GM21526 (cell line): ENCODE measurements around the gene ABCC3.

ENCODE experiments used
- ATAC-seq: cut with Tn5 transposase; IDR thresholded peaks from one replicate; pipeline ENCODE4 v1.9.1; 2021; ENCODE audit warnings: moderate library complexity; ENCODE audit not compliant: unreplicated experiment, low FRiP score

ABCC3 gene

GRCh38 chr17:50641357-50641756 is 6.7 kb downstream of the ABCC3 start:
- no peak for ATAC-seq

DNA sequence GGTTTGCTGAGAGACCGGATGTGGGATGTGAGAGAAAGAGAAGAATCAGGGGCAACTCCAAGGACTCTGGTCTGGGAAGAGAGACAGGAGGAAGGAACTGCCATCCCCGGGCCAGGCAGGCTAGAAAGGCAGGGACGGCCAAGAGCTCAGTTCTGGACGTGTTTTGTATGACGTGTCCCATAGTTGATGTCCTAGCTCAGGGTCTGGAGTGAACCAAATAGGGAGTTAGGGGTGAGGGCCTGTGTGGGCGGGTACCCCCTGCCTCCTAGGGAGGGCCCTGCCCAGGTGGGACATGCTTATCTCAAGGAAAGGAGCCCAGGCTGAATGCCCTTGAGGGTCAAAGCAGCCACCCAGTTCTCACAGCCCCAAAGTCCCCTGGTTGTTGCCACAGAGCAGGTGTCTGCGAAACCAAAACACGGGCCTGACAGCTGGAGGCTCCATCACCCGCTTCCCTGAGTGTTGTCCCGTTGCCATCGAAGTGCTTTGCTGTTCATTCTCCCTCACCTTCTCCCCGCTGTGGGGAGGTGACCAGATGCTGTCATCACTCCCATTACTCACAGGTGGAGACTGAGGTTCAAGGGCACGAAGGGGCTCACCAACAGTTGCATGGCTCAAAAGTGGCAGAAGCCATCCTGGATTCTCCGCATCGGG is 7.5 kb downstream of the ABCC3 start:
- ATAC-seq: no peak

- ATAC-seq: no peak
Observed at GRCh38 chr17:50642722-50643656, 8.3 kb downstream of the ABCC3 start.

GRCh38 chr17:50645748-50646682 is 11.3 kb downstream of the ABCC3 start:
- no peak for ATAC-seq

DNA sequence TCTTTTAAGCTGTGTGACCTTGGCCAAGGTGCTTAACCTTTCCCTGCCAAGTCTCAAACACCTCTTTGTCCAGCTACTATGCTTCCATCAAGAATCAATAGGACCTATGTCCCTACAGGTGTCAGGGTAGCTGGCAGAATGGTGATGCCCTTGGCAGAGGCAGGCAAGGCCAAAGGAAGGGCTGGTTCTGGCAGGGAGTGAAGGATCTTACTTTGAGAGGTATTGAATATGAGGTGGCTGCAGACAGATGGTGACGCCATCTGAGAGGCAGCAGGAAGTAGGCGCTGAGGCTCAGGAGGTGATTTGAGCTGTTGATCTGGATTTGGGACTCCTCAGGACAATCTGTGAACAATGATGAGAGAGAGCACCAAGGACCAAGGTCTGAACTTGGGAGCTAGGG is 12.5 kb downstream of the ABCC3 start:
- ATAC-seq: no peak

GRCh38 chr17:50649042-50649908 is 14.6 kb downstream of the ABCC3 start:
- no peak for ATAC-seq

GRCh38 chr17:50651661-50652060 is 17.0 kb downstream of the ABCC3 start:
- ATAC-seq: no peak

GRCh38 chr17:50653738-50654137 is 19.1 kb downstream of the ABCC3 start:
- ATAC-seq: no peak

- ATAC-seq: no peak
Observed at GRCh38 chr17:50656509-50656908, 21.8 kb downstream of the ABCC3 start.

DNA sequence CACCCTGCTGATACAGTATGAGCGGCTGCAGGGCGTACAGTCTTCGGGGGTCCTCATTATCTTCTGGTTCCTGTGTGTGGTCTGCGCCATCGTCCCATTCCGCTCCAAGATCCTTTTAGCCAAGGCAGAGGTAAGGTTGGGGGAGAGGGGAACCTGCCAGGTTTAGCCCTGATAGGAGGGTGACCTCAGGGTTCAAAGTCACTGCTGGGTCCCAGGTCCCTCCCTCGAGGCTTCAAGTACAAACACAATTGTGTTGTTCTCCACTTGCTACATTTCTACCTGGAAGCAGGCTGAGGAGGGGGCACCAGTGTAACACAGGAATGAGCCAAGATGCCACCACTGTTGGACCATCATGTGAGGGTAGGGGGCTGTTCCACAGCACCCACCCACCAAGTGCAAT is 22.4 kb downstream of the ABCC3 start:
- no peak for ATAC-seq

DNA sequence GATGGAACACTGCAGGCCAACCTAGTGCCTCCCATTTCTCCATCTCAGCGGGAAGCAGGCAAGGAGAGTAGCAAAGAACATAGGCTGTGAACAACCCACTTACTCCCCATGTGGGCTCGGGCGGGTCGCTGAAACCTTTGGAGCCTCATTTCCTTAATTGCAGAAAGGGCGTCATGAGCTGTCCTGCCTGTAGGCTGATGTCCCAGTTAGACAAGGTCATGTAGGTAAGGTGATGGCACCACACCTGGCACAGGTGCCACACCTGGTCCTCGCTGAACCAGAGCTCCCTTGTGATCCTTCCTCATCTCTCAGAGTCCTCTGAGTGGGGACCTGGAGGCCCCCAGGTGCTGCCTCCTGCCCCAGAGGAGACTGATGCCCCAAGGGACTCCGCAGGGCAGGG is 22.9 kb downstream of the ABCC3 start:
- ATAC-seq: no peak

GRCh38 chr17:50658616-50659015 is 23.9 kb downstream of the ABCC3 start:
- no peak for ATAC-seq

GRCh38 chr17:50659179-50659578 is 24.5 kb downstream of the ABCC3 start:
- no peak for ATAC-seq

DNA sequence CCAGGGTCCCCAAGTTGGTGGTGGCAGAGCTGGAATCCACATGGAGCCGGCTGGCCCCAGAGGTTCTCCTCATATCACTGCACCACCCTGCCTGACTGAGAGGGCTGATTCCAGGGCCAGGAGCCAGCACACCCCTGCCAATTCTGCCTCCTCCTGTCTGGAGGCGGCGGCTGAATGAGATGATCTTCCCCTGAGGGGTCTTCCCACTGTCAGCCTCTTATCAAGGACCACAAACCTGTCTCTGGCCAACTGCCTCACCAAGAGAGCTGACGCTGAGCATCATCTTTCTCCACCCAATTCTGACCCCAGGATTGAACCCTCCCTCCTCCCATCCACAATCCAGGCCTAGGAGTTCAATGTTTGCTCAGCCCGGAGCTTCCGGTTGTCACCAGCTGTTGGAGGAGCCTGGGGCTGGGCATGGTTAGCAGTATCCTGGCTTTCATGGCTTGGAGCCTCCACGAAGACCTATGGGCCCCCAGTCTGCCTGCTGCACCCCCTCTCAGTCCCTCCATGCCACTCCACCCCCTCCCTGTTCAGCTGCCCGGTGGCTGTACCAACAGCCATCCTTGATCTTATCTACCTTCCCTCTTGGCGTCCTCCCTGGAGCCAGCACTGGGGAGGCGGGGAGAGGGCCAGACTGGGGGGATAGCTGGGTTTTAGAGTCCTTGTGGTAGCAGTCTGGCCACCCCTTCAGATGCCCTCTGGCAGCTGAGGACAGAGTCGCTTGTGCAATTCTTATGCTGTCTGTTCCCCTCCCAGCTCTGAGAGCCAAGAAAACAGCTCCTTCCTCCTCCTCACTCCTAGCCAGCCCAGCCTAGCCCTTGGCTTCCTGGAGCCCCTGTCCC is 25.6 kb downstream of the ABCC3 start:
- ATAC-seq: no peak

- ATAC-seq: no peak
Observed at GRCh38 chr17:50660887-50661345, 26.2 kb downstream of the ABCC3 start.

DNA sequence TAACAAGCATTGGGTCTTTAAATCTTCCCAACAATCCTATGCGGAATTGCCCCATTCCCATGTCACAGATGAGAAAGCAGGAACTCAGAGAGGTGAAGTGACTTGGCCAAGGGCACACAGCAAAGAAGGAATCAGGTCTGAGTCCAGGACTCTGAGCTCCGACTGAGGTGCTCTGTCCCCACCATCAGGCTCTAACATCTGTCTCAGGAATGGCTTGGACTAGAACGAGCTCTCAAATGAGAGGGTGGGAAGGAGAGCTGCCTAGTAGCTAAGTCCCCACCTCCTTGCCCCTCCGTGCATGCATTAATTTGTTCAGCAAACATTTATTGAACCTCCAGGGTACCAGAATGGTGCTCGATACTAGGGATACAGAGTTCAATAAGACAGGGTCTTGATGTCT is 26.7 kb downstream of the ABCC3 start:
- ATAC-seq: no peak

- no peak for ATAC-seq
Observed at GRCh38 chr17:50661795-50662391, 27.2 kb downstream of the ABCC3 start.

DNA sequence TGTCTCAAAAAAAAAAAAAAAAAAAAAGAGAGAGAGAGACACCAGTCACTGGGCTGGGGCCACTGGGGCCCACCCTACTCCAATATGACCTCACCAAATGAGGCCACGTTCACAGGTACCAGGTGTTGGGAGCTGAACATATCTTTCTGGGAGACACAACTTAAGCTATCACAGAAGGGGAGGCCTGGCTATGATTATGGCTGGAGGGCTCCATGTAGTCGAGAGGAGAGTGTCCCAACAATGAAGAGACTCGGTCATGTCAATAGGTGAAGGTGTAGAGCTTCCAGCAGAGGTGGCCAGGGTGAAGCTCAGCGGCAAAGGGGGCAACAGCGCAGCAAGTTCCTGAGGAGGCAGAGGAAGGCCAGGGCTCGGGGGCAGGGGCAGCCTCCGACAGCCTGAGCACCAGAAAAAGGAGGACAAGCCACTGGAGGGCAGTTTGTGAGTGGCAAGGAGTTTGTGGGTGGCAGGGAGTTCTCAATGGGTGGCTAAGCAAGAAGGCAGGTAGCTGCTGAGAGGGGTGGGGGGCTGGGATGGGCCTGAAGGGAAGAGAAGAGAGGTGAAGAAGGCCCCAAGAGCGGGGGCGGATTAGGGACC is 28.0 kb downstream of the ABCC3 start:
- ATAC-seq: no peak
